GM19397 (cell line): ENCODE data around the gene AGMAT.
"Not testable (repeated sequence)": the region's sequence is repeated elsewhere in the genome, so short reads cannot be mapped to it uniquely, and the experiment has no call there.

Experiments used
- ATAC-seq: cut with Tn5 transposase; IDR thresholded peaks from one replicate; pipeline ENCODE4 v1.9.1; 2021; ENCODE audit warnings: mild to moderate bottlenecking, moderate library complexity; ENCODE audit not compliant: unreplicated experiment

AGMAT gene

GRCh38 chr1:15616373-15617172, 31.7 kb upstream of the AGMAT start:
- peak; percentile 4 for ATAC-seq

GRCh38 chr1:15610167-15610566, 25.3 kb upstream of the AGMAT start:
- ATAC-seq = no peak

GRCh38 chr1:15609631-15610030, 24.8 kb upstream of the AGMAT start:
- ATAC-seq = no peak

GRCh38 chr1:15605398-15606383, 20.8 kb upstream of the AGMAT start:
- no peak for ATAC-seq

GRCh38 chr1:15604400-15604799, 19.5 kb upstream of the AGMAT start:
- ATAC-seq = not testable (repeated sequence)

- ATAC-seq = not testable (repeated sequence)
Measured at GRCh38 chr1:15603966-15604282, 19.1 kb upstream of the AGMAT start.

- ATAC-seq = peak; percentile 94
Measured at GRCh38 chr1:15603050-15603965, 18.5 kb upstream of the AGMAT start.

GRCh38 chr1:15598436-15598835, 13.6 kb upstream of the AGMAT start:
- no peak for ATAC-seq

- ATAC-seq = no peak
Measured at GRCh38 chr1:15595809-15596617, 11.2 kb upstream of the AGMAT start.

- no peak for ATAC-seq
Measured at GRCh38 chr1:15592285-15592684, 7.4 kb upstream of the AGMAT start.

GRCh38 chr1:15583016-15583706, 1.7 kb downstream of the AGMAT start:
- no peak for ATAC-seq

- ATAC-seq = no peak
Measured at GRCh38 chr1:15579683-15580047, 5.2 kb downstream of the AGMAT start.

GRCh38 chr1:15578921-15579682, 5.7 kb downstream of the AGMAT start:
- ATAC-seq = no peak

GRCh38 chr1:15577691-15578090, 7.2 kb downstream of the AGMAT start:
- no peak for ATAC-seq

GRCh38 chr1:15575549-15576150, 9.2 kb downstream of the AGMAT start:
- no peak for ATAC-seq

GRCh38 chr1:15574741-15575140, 10.1 kb downstream of the AGMAT start:
- ATAC-seq = no peak

- no peak for ATAC-seq
Measured at GRCh38 chr1:15573477-15573876, 11.4 kb downstream of the AGMAT start.

- ATAC-seq = no peak
Measured at GRCh38 chr1:15571266-15571665, 13.6 kb downstream of the AGMAT start.
